DND-41 (cell line): Measurements from ENCODE around the gene HELQ.
"Not testable (repeated sequence)": the region's sequence is repeated elsewhere in the genome, so short reads cannot be mapped to it uniquely, and the experiment has no call there.

Experiments
- ATAC-seq: fragments of 200-7000 bp; cut with Tn5 transposase; 3 replicates; pipeline ENCODE4 v1.9.1; 2021; ENCODE audit warnings: low read depth; ENCODE audit not compliant: insufficient read depth
- DNase-seq: peaks from one replicate; pipeline ENCODE4 v3.0.0-alpha.2; 2020
- H2AFZ ChIP-seq: 2 replicates; pipeline ENCODE4 v1.6.0; 2012; ENCODE audit warnings: low read depth, low read length
- H3K27ac ChIP-seq: 2 replicates; pipeline ENCODE4 v1.5.1; 2012; ENCODE audit warnings: low read length, inconsistent platforms
- H3K27me3 ChIP-seq: fragments of 200-600 bp; sonication (generic); 2 replicates; pipeline ENCODE4 v1.6.0; 2012; ENCODE audit warnings: low read length, mild to moderate bottlenecking, inconsistent platforms; ENCODE audit not compliant: insufficient read depth, poor library complexity
- H3K36me3 ChIP-seq: 2 replicates; pipeline ENCODE4 v1.5.1; 2012; ENCODE audit warnings: low read length, inconsistent platforms; ENCODE audit not compliant: insufficient read depth
- H3K4me1 ChIP-seq: 2 replicates; pipeline ENCODE4 v1.5.1; 2012; ENCODE audit warnings: mild to moderate bottlenecking, low read length; ENCODE audit not compliant: insufficient read depth
- H3K4me2 ChIP-seq: 2 replicates; pipeline ENCODE4 v1.6.0; 2012; ENCODE audit warnings: mild to moderate bottlenecking, moderate library complexity, low read length, inconsistent platforms; ENCODE audit not compliant: insufficient read depth
- H3K4me3 ChIP-seq, 2 experiments: fragments of 200-600 bp in 1 of 2; shearing (Covaris generic) in 1 of 2; 2 replicates each; pipeline ENCODE4 v1.5.1; 2012 to 2016; ENCODE audit warnings: inconsistent platforms in 2 of 2, low read length in 2 of 2, mild to moderate bottlenecking in 2 of 2, low read depth in 1 of 2, moderate library complexity in 1 of 2
- H3K79me2 ChIP-seq: 2 replicates; pipeline ENCODE4 v1.6.0; 2012; ENCODE audit warnings: low read length, inconsistent platforms; ENCODE audit not compliant: insufficient read depth
- H3K9ac ChIP-seq: 2 replicates; pipeline ENCODE4 v1.6.0; 2012; ENCODE audit warnings: low read depth, mild to moderate bottlenecking, inconsistent platforms, low read length, moderate library complexity
- H3K9me3 ChIP-seq: 2 replicates; pipeline ENCODE4 v1.5.1; 2012; ENCODE audit warnings: low read length, moderate library complexity, mild to moderate bottlenecking, inconsistent platforms; ENCODE audit not compliant: insufficient read depth, severe bottlenecking
- H4K20me1 ChIP-seq: 2 replicates; pipeline ENCODE4 v1.6.0; 2012; ENCODE audit warnings: low read length; ENCODE audit not compliant: insufficient read depth
- CTCF ChIP-seq: IDR thresholded peaks from 2 replicates; pipeline ENCODE4 v1.5.1; 2012; ENCODE audit warnings: borderline replicate concordance, low read length, moderate library complexity, mild to moderate bottlenecking; ENCODE audit not compliant: poor library complexity, severe bottlenecking; ENCODE audit errors: extremely low read depth
- EZH2 ChIP-seq: IDR thresholded peaks from 3 replicates; pipeline ENCODE4 v1.6.1; 2012; ENCODE audit warnings: borderline replicate concordance, low read depth, mild to moderate bottlenecking, moderate library complexity, low read length, inconsistent platforms; ENCODE audit not compliant: severe bottlenecking

Gene HELQ

GRCh38 chr4:83503974-83504373 lies 48.4 kb upstream of the HELQ start:
- Histone ChIP-seq H3K36me3 (no peaks in the 10 kb centered on the region), H3K9ac (no peak overlapping the region), H3K4me1 (peaks cover 11% of the 10 kb centered on the region), H3K27ac (peak overlapping the region; percentile 43), H3K9me3 (no peaks in the 10 kb centered on the region), H3K4me2 (no peak overlapping the region), H3K27me3 (no peaks in the 10 kb centered on the region), H3K4me3 (no peak overlapping the region), H2AFZ (peak overlapping the region; percentile 78), H3K79me2 (no peaks in the 10 kb centered on the region), H4K20me1 (no peaks in the 10 kb centered on the region)
- ATAC-seq (peak; percentile 83), DNase-seq (peak; percentile 48)
- no peak for TF ChIP-seq EZH2
- no peak for TF ChIP-seq CTCF

- ATAC-seq, H2AFZ ChIP-seq, H3K36me3 ChIP-seq, H4K20me1 ChIP-seq, H3K9ac ChIP-seq, DNase-seq, H3K4me3 ChIP-seq, H3K27ac ChIP-seq, H3K79me2 ChIP-seq, H3K27me3 ChIP-seq, H3K4me2 ChIP-seq, H3K9me3 ChIP-seq: not testable (repeated sequence)
- peaks cover 11% of the 10 kb centered on the region for H3K4me1 ChIP-seq
Observed at GRCh38 chr4:83501671-83502070, 46.0 kb upstream of the HELQ start.

GRCh38 chr4:83498187-83498586 lies 42.6 kb upstream of the HELQ start:
- no peaks in the 10 kb centered on the region for H3K9me3 ChIP-seq
- TF ChIP-seq CTCF (no peak), EZH2 (no peak)
- H3K4me3 ChIP-seq: no peak overlapping the region
- H3K27ac ChIP-seq: no peak overlapping the region
- no peaks in the 10 kb centered on the region for H4K20me1 ChIP-seq
- no peaks in the 10 kb centered on the region for H3K79me2 ChIP-seq
- no peaks in the 10 kb centered on the region for H3K27me3 ChIP-seq
- H2AFZ ChIP-seq: no peak overlapping the region
- no peaks in the 10 kb centered on the region for H3K4me1 ChIP-seq
- DNase-seq (no peak), ATAC-seq (no peak)
- H3K4me2 ChIP-seq: no peak overlapping the region
- no peak overlapping the region for H3K9ac ChIP-seq
- no peaks in the 10 kb centered on the region for H3K36me3 ChIP-seq

GRCh38 chr4:83496085-83496917 lies 40.7 kb upstream of the HELQ start:
- not testable (repeated sequence) for H3K9me3 ChIP-seq, H3K36me3 ChIP-seq, H3K79me2 ChIP-seq, H2AFZ ChIP-seq, H3K4me1 ChIP-seq, H3K9ac ChIP-seq, H3K27ac ChIP-seq, H3K4me3 ChIP-seq, ATAC-seq, DNase-seq, H3K4me2 ChIP-seq, H4K20me1 ChIP-seq, H3K27me3 ChIP-seq
